HG03521 (cell line): Measurements from ENCODE around the gene ST8SIA6.
"Not testable (repeated sequence)": the region's sequence is repeated elsewhere in the genome, so short reads cannot be mapped to it uniquely, and the experiment has no call there.

Source experiments
- ATAC-seq: cut with Tn5 transposase; IDR thresholded peaks from one replicate; pipeline ENCODE4 v1.9.1; 2021; ENCODE audit warnings: mild to moderate bottlenecking, moderate library complexity; ENCODE audit not compliant: unreplicated experiment

The ST8SIA6 gene

DNA sequence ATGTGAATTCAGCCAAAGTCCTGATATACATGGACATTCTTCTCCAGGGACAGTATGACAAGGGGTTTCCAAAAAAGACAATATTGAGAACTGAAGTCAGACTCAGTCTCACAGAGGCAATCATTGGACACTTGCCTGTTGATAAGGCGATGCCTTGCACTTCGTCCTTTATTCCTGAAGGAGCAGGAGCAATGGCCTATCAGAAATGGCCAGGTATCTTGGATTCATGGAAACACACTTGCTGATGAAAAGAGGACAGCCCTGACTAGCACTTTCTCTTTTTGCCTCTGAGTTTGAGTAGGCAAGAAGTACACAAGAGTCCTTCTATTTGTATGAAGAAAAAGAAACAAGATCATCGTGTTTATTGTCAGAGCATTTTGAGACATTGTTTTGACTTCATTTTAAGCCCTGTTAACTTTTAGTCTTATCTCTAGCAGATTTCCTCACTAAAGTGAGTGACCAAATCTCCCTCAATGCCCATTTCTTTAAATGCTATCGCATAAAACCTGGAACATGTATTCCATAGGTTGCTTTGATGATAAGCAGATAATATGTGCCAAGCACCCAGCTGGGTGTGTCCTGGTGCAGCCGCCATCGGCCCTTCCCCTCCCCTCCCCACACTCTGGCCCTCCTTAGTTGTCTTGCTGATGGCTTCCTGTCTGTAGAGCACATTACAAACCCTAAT lies 26.6 kb downstream of the ST8SIA6 start:
- ATAC-seq: no peak

DNA sequence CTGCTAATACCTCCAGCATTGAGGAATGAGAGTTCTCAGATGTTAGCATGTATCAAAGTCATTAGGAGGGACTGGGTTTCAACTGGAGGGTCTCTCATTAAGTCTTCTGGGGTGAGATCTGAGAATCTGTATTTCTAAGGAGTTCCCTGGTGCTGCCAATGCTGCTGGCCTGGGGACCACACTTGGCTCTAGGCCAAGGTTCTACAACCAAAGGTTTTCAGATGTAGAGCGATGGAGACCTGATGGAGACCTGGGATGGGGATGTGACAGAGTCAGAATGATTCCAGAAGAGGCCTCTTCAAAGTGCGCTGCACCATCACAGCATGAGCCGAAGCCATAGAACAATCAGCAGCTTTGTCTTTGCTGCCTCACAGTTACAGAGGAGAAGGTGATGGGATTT lies 27.2 kb downstream of the ST8SIA6 start:
- ATAC-seq: no peak

DNA sequence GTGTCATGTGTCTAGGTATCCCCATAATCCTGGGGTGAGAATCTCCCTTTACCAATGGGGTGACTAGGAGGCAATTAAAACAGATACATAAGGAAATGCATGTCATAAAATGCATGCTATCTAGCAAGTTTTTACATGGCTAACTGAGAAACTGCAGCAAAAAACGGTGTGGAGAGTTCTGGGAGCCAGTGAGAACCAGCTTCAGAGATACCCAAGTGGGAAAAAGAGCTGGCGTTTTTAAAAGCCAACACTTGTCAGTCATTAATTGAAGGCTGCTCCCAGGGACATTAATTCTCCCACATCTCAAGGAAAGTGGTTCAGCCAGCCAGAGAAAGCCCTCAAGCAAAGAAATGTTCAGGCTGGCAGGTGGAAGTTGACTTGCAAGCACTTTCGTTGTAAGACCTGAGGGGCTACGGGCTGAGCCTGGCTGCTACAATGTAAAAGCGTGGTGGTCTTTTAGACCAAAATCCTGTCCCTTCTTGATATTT lies 28.1 kb downstream of the ST8SIA6 start:
- no peak for ATAC-seq

DNA sequence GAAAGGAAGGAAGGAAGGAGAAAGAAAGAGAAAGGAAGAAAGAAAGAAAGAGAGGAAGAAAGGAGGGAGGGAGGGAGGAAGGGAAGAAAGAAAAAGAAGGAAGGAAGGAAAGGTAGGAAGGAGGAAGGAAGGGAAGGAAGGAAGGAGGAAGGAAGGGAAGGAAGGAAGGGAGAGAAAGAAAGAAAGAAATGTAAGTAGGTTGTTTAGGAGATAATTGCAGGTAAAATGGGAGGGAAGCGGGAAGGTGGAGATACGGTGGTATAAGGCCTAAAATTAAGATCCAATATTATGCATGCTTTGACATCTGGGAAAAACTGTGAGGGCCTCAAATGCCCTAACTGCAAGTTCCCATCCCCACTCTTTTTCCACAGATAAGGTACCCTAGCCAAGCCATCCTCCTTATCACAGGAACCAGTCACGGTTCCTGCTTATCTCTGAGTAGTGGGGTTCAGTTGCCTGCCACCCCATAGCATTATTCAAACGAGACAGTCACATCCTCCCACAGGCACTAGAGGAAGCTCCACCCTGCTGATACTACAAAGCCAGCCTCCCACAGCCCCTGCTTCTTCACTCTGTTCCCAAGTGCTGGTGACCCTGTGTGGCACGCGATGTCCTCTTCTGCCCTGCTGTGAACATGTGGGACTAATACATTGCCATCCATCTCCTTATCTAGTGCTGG lies 28.7 kb downstream of the ST8SIA6 start:
- no peak for ATAC-seq

DNA sequence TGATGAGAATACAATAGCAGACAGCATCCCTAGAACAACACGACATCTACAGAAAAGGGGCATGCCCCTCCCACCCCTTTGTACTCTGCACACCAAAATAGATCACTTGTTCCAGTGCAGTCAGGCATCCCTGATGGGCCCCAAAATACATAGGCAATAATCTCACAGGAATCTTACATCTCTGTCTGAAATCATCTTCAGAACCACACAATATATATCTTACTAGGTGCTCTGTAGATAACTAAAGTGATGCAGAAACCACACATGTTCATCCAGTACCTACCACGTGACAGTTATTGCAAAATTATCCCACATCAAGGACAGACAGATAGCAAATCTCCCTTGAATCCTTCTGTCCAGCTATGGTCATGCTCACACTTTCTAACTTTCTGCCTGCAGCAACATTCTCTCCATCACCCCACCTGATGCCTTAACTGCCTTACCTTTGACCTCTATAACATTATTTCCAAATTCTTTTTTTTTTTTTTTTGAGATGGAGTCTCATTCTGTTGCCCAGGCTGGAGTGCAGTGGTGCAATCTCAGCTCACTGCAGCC lies 30.7 kb downstream of the ST8SIA6 start:
- ATAC-seq: no peak

DNA sequence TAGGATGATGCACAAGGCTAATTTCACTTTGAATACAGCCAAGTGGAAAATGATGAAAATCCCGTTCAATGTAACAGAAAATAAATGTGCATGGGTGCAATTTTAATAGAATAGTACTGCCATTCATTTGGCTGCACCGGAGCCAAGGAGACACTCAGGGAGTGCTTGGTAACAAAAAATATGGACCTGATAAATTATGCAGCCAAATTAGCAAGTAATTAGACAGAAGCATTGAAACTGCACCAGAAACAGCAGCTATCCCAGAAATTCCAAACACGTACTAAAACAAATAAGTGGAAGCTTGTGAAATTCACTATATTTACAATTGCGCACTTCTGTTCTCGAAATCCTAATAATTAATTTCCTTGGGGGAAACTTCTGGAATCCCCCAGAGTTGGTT lies 31.5 kb downstream of the ST8SIA6 start:
- no peak for ATAC-seq

DNA sequence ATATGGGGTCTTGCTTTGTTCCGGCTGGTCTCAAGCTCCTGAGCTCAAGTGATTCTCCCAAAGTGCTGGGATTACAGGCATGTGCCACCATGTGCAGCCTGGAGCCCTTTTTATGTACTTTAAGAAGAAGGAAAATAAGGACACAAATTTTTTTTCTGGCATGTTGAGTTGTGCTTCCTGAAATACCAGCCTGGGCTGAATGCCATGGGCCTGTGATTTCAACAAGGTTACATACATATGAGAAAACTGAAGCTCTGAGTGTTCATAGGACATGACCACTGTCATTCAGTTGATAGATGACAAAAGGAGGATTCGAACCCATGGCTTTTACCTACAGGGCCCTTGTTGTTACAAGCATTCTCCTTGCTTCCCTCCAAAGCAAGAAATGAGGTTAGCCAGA lies 36.1 kb downstream of the ST8SIA6 start:
- no peak for ATAC-seq

DNA sequence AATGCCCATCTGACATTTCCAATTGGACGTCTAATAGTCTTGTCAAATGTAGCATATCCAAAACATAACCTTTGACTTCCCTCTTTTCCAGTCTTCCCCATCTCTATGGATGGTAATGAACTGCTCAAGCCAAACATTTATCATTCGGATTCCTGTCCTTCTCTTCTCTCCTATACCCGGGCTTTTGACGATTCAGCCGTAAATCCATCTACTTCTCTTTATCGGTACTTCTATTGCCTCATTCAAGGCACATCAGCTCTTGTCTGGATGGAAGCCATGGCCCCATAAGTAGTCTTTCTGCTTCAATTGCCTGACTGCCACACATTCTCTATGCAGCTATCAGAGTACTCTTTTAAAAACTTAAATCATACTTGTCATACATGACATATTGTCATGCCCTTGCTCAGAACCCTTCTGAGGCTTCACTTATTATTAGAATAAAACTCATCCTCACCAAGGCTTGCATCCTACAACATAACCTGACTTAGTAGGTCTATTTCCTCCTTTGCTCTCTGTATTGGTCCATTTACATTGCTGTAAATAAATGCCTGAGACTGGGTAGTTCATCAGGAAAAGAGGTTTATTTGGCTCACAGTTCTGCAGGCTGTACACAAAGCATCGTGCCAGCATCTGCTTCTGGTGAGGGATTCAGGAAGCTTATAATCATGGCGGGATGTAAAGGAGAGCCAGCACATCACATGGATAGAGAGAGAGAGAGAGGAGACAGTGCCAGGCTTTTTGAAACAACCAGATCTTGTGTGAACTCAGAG lies 37.8 kb downstream of the ST8SIA6 start:
- no peak for ATAC-seq

DNA sequence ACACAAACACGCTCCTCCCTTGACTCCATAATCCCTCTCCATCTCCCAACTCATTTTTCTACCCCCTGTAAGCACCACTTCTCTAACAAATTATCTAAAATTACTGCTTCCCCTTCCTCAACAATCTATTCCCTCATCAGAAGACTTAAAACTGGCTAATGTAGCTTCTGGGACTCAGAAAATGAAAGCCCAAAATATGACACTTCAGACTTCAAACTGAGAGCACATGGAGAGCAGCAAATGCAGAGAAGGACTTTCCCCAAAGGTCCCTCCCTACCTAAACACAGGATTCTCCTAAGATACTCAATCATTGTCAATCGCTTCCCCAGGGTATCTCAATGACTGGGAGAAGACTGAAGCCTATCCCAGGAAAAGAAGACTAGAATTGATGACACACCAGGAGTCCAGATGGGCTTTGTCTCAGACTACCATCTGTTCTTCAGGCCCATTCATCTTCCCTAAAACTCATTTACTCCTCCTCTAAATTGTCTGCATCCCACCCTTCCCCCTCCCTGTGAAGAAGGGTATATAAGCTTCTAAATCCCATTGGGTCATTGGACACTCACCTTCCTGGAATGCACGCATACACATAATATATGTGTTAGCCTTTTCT lies 39.2 kb downstream of the ST8SIA6 start:
- ATAC-seq: no peak

DNA sequence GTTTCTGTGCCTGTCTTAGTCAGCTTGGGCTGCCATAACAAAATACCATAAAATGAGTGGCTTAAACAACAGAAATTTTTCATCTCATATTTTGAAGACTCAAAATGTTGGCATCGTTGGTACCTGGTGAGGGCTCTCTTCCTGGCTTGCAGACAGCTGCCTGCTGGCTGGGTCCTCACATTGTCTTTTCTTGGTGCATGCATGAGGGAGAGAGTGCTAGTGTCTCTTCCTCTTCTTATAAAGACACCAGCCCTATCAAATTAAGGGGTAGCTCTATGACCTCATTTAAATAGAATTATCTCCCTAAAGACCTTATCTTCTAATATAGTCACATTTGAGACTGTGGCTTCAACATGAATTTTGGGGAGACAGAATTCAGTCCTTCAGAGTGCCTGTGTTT lies 39.9 kb downstream of the ST8SIA6 start:
- ATAC-seq: no peak

DNA sequence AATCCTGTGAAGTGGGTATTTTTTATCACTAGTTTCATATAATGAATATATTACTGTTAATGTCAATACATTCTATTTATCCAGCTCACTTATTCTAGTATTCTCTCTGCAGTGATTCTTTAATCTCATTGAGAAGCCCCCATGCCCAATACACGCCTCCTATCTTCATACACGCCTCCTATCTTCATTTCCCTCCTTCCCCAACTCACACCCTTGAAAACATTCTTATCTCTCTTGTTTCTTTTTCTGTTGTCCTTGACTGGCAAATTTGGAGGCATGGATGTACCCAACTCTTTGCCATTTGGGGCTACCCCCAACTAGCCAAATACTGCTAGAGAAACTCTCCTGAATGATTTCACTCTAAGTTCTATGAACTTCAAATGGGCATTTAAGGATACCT lies 40.5 kb downstream of the ST8SIA6 start:
- no peak for ATAC-seq

DNA sequence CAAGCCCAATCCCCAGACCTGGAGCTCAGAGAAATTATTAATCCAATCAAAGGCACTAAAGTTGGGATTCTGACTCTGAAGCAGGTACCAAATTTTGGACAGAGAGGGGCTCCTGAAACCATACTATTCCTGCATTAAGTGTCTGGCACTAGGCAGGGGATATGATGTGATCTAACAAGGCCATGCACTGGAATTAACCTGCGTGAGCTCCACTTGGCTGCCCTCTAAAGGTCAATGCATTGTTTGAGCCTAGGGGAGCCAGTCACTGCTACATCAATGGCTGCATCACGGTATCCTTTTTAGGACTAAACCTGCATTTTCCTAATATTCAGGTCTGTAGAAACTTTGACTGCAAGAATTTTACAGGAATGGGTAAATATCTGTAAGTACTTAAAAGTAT lies 42.1 kb downstream of the ST8SIA6 start:
- no peak for ATAC-seq

DNA sequence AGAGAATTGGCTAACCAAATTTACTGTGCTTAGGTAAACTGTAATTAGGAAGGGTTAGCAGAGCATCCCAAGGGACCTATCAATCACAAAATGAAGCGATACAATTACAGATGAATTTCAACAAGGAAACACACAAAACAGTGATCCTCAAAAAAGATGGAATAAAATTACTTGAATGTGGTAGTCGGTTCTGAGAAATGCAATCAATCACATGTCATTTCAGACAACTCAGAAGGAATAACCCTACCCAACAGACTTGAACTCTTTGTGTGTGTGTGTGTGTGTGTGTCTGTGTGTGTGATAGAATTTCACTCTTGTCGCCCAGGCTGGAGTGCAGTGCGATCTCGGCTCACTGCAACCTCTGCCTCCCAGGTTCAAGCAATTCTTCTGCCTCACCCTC lies 43.5 kb downstream of the ST8SIA6 start:
- no peak for ATAC-seq

DNA sequence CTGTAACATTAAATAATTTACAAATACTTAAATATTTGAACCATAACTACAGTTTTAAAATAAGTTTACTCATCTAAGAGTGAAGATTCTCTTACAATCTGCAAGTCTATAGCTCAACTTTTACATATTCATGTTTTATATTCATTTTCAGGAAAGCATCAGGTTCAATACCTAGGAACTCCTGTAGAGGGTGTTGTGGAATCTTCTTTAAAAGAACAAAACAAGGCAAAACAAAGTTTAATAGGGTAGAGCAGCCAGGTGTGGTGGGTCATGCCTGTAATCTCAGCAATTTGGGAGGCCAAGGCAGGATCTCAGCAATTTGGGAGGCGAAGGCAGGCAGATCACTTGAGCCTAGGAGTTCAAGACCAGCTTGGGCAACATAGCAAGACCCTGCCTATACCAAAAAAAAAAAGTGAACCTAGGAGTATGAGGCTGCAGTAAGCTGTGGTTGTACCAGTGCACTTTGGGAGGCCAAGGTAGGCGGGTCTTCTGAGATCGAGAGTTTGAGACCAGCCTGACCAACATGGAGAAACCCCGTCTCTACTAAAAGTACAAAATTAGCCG lies 45.1 kb downstream of the ST8SIA6 start:
- ATAC-seq: no peak

DNA sequence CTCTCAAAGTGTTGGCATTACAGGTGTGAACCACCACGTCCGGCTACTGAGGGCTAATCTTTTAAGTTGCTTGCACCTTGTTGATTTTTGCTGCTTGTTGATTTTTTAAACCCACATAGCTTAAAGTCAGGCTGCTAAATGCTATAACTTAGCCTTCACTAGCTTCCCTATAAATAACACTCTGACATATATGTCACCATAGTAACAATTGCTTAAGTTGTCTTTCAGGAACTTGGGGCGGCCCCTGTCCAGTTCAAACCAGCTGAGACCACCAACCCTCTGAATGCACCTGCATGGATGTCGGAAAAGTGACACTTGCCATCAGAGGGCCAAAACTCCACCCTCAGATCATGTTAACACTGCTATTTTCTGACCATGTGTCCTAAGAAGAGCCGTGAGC lies 47.3 kb downstream of the ST8SIA6 start:
- no peak for ATAC-seq

DNA sequence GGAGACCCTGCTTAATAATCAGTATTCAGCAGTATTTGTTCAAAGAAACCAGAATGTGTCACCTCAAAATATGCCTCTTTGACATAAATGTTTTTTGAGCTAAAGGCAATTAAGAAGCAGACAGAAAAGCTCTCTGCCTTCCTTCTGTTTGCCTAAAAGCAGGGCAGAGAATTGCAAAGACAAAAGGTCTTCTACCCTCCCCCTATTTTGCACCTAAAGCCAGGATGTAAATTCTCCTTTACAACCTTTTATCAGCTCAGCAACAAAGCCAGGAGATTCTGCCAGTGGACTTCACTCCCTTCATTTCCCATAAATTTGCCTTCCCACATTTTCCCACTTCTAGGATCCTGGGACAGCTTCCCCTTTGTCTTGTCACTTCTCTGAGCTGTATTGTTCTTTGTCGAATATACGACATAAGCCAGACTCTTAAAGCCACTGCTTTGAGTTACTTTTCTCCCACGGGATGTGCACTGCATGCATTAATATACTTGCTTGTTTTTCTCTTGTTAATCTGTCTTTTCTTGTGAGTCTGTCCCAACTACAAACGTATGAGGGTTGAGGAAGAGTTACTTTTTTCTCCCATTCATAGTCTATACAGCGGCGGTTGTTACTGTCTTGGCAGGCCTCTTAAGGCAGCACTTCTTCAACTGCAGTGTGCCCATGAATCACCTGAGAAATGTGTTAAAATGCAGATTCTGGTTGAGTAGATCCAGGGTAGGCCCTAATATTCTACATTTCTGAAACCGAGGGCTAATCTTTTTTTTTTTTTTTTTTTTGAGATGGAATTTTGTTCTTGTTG lies 48.2 kb downstream of the ST8SIA6 start:
- ATAC-seq: no peak

DNA sequence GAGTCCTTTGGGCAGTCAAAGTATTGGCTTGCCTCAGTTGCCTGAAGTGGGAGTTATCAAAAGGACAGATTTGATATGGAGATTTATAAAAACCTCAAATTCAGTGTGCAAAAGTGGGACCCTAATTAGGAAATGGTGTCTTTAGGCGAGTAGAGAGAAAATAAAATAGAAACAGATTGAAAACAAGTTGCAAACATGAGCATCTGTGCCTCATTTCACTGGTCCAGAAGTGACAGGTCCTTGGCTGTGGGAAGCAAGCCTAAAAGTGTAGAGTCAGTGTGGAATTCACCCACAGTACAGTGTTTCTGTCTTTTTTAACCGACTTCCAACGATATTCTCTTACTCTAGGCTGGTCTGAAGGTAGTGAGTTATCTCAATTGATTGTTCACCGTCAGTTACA lies 51.2 kb downstream of the ST8SIA6 start:
- no peak for ATAC-seq

DNA sequence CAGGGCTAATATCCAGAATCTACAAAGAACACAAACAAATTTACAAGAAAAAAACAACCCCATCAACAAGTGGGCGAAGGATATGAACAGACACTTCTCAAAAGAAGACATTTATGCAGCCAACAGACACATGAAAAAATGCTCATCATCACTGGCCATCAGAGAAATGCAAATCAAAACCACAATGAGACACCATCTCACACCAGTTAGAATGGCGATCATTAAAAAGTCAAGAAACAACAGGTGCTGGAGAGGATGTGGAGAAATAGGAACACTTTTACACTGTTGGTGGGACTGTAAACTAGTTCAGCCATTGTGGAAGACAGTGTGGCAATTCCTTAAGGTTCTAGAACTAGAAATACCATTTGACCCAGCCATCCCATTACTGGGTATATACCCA lies 52.4 kb downstream of the ST8SIA6 start:
- not testable (repeated sequence) for ATAC-seq

DNA sequence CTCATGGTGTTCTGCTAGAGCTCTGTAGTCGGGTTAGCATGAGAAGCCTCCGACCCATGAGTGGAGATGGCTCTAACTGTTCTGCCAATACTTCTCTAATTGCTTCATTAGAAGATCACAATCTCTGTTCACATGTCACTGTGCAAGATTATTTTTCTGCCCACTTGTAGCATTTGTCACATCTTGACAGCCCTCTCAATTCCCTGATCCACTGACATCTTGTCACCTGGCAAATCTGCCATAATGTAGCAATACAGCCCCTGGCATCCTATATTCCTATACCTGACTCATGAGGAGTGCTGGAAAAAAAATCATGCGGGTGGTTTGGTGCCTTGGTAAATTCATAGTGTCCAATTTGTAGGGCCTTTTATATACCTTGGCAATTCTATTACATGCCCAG lies 58.4 kb downstream of the ST8SIA6 start:
- no peak for ATAC-seq

DNA sequence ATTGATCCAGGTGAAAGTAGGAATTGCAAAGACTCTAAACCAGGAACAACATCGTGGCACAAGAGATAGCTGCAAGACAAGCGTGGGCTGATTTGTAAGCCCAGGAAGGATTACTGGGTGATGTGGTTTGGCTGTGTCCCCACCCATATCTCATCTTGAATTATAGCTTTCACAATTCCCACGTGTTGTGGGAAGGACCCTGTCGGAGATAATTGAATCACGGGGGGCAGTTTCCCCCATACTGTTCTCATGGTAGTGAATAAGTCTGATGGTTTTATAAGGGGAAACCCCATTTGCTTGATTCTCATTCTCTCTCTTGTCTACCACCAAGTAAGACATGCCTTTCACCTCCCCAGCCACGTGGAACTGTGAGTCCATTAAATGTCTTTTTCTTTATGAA lies 59.5 kb downstream of the ST8SIA6 start:
- ATAC-seq: no peak
